ENCODE results near the gene AHNAK. TPM values are rescaled to one million over a fixed set of nuclear protein-coding genes. Genes with fewer than 3 reads are reported as not detected.

Gene AHNAK
- total and polyA plus RNA-seq, 9 donors, result 114 to 699 (median 540) TPM

- Histone ChIP-seq H3K9me3 (no peaks in the 10 kb centered on the region), H3K4me3 (no peak overlapping the region), H3K27ac (no peak overlapping the region), H3K36me3 (no peaks in the 10 kb centered on the region), H3K27me3 (no peaks in the 10 kb centered on the region), H3K4me1 (ENCODE audit: insufficient read depth) (peaks cover 7% of the 10 kb centered on the region)
- TF ChIP-seq CTCF (IDR thresholded peaks at IDR 0.05) (no peak), EP300 (IDR thresholded peaks at IDR 0.05) (no peak), POLR2A (IDR thresholded peaks at IDR 0.05) (no peak)
- no peak for DNase-seq
- 49 to 58% (median 53%) methylated on average over 8 of the region's 8 CpGs for WGBS, 3 donors
- intact Hi-C loops (cut with DNase I), result loop anchor here in 1 of 4 donors (10.0 kb wide), 1 partner anchor 266 kb away; no protein-coding TSS in a partner anchor
These were observed 117.6 kb downstream of the AHNAK start for GRCh38 chr11:62428871-62429560.

GRCh38 chr11:62427630-62428233 is 118.9 kb downstream of the AHNAK start:
- H3K4me1 ChIP-seq (ENCODE audit: insufficient read depth), result peaks cover 2% of the 10 kb centered on the region
- WGBS, 3 donors, result 45 to 49% (median 47%) methylated on average over 6 of the region's 6 CpGs
- no peak overlapping the region for H3K27ac ChIP-seq
- no peaks in the 10 kb centered on the region for H3K9me3 ChIP-seq
- no peaks in the 10 kb centered on the region for H3K27me3 ChIP-seq
- H3K36me3 ChIP-seq, result no peaks in the 10 kb centered on the region
- intact Hi-C loops (cut with DNase I), result loop anchor here in 1 of 4 donors (10.0 kb wide), 1 partner anchor 267 kb away; no protein-coding TSS in a partner anchor
- no peak overlapping the region for H3K4me3 ChIP-seq
- TF ChIP-seq CTCF (IDR thresholded peaks at IDR 0.05) (no peak), EP300 (IDR thresholded peaks at IDR 0.05) (no peak), POLR2A (IDR thresholded peaks at IDR 0.05) (no peak)
- DNase-seq, result no peak

- no peaks in the 10 kb centered on the region for H3K27me3 ChIP-seq
- peaks cover 15% of the 10 kb centered on the region for H3K4me1 ChIP-seq (ENCODE audit: insufficient read depth)
- no peaks in the 10 kb centered on the region for H3K36me3 ChIP-seq
- WGBS, 3 donors, result 81 to 90% (median 83%) methylated on average over 4 of the region's 4 CpGs
- no peak for TF ChIP-seq POLR2A (IDR thresholded peaks at IDR 0.05)
- no peak for TF ChIP-seq CTCF (IDR thresholded peaks at IDR 0.05)
- no peak for TF ChIP-seq EP300 (IDR thresholded peaks at IDR 0.05)
- intact Hi-C loops (cut with DNase I), result loop anchor here in 1 of 4 donors (10.0 kb wide), 1 partner anchor 272 kb away; no protein-coding TSS in a partner anchor
- no peak overlapping the region for H3K4me3 ChIP-seq
- H3K9me3 ChIP-seq, result no peaks in the 10 kb centered on the region
- no peak for DNase-seq
- no peak overlapping the region for H3K27ac ChIP-seq
These were observed 123.6 kb downstream of the AHNAK start for GRCh38 chr11:62423012-62423411.

GRCh38 chr11:62421996-62422395 is 124.6 kb downstream of the AHNAK start:
- 69 to 83% (median 80%) methylated on average over 7 of the region's 7 CpGs for WGBS, 3 donors
- no peak overlapping the region for H3K27ac ChIP-seq
- TF ChIP-seq EP300 (IDR thresholded peaks at IDR 0.05), result no peak
- TF ChIP-seq POLR2A (IDR thresholded peaks at IDR 0.05), result no peak
- no peak for TF ChIP-seq CTCF (IDR thresholded peaks at IDR 0.05)
- no peak overlapping the region for H3K4me3 ChIP-seq
- peaks cover 15% of the 10 kb centered on the region for H3K4me1 ChIP-seq (ENCODE audit: insufficient read depth)
- no peaks in the 10 kb centered on the region for H3K27me3 ChIP-seq
- no peaks in the 10 kb centered on the region for H3K36me3 ChIP-seq
- no peak for DNase-seq
- intact Hi-C loops (cut with DNase I), result loop anchor here in 1 of 4 donors (10.0 kb wide), 1 partner anchor 273 kb away; no protein-coding TSS in a partner anchor
- H3K9me3 ChIP-seq, result no peaks in the 10 kb centered on the region

All from ovary (tissue), 9 donors.